Neural progenitor cell (in vitro differentiated cells): Measurements from ENCODE around the gene EFNA2. TPM values are rescaled to one million over a fixed set of nuclear protein-coding genes. Genes with fewer than 3 reads are reported as not detected.

Experiments used
- DNase-seq: peaks from one replicate; pipeline ENCODE4 v3.0.0-alpha.2; 2016; ENCODE audit warnings: low spot score
- H2AFZ ChIP-seq: fragments of 200-600 bp; sonication (generic); replicated peaks from 2 replicates; pipeline ENCODE4 v1.6.1; 2016; ENCODE audit warnings: antibody characterized with exemption
- H3F3A ChIP-seq: fragments of 200-600 bp; sonication (generic); 2 replicates; pipeline ENCODE4 v1.6.1; 2016; ENCODE audit warnings: antibody characterized with exemption, low read depth
- H3K27ac ChIP-seq: fragments of 200-600 bp; sonication (generic); 2 replicates; pipeline ENCODE4 v1.5.1; 2016; ENCODE audit warnings: mild to moderate bottlenecking
- H3K27me3 ChIP-seq: fragments of 200-600 bp; sonication (generic); 2 replicates; pipeline ENCODE4 v1.6.1; 2016; ENCODE audit warnings: mild to moderate bottlenecking, moderate library complexity
- H3K36me3 ChIP-seq: fragments of 200-600 bp; sonication (generic); 2 replicates; pipeline ENCODE4 v1.5.1; 2016
- H3K4me1 ChIP-seq: fragments of 200-600 bp; sonication (generic); 2 replicates; pipeline ENCODE4 v1.6.1; 2016; ENCODE audit warnings: mixed run types
- H3K4me2 ChIP-seq: fragments of 200-600 bp; sonication (generic); 2 replicates; pipeline ENCODE4 v1.6.1; 2016
- H3K4me3 ChIP-seq: fragments of 200-600 bp; sonication (generic); 2 replicates; pipeline ENCODE4 v1.5.1; 2016
- H3K79me2 ChIP-seq: fragments of 200-600 bp; sonication (generic); 2 replicates; pipeline ENCODE4 v1.6.1; 2016; ENCODE audit warnings: low read depth
- H3K9ac ChIP-seq: fragments of 200-600 bp; sonication (generic); 2 replicates; pipeline ENCODE4 v1.6.1; 2016
- H3K9me3 ChIP-seq: fragments of 200-600 bp; sonication (generic); 2 replicates; pipeline ENCODE4 v1.5.1; 2016; ENCODE audit warnings: low read depth
- H4K20me1 ChIP-seq: fragments of 200-600 bp; sonication (generic); 2 replicates; pipeline ENCODE4 v1.6.1; 2016; ENCODE audit warnings: low read depth
- H3K27ac Mint-ChIP-seq: 3 replicates; pipeline ENCODE4 v1.8.0; 2021; ENCODE audit warnings: mixed read lengths
- H3K27me3 Mint-ChIP-seq: 2 replicates; pipeline ENCODE4 v1.8.0; 2022; ENCODE audit warnings: low read depth, mild to moderate bottlenecking, inconsistent platforms, moderate library complexity, mixed read lengths; ENCODE audit not compliant: insufficient read depth
- H3K36me3 Mint-ChIP-seq: 3 replicates; pipeline ENCODE4 v1.8.0; 2021; ENCODE audit warnings: mixed read lengths
- H3K4me1 Mint-ChIP-seq: 3 replicates; pipeline ENCODE4 v1.8.0; 2021; ENCODE audit warnings: mixed read lengths
- H3K4me3 Mint-ChIP-seq: 3 replicates; pipeline ENCODE4 v1.8.0; 2021; ENCODE audit warnings: mild to moderate bottlenecking, moderate library complexity, mixed read lengths
- H3K9me3 Mint-ChIP-seq: 3 replicates; pipeline ENCODE4 v1.8.0; 2020; ENCODE audit warnings: mixed read lengths
- CTCF ChIP-seq: fragments of 200-600 bp; sonication (generic); IDR thresholded peaks from 2 replicates; pipeline ENCODE4 v1.5.1; 2017; ENCODE audit warnings: antibody characterized with exemption, mild to moderate bottlenecking
- EZH2 ChIP-seq: fragments of 200-600 bp; sonication (generic); IDR thresholded peaks from 2 replicates; pipeline ENCODE4 v1.6.1; 2017; ENCODE audit warnings: antibody characterized with exemption, mild to moderate bottlenecking, moderate library complexity
- EZH2phosphoT487 ChIP-seq: fragments of 200-600 bp; sonication (generic); IDR thresholded peaks from 2 replicates; pipeline ENCODE4 v1.6.1; 2017; ENCODE audit warnings: antibody characterized with exemption
- total RNA-seq: library from RNA; depleted of rRNA; stranded (reverse); fragments of >200 nt; gene quantifications from 2 replicates; pipeline ENCODE4 v1.2.3, GENCODE V29; 2015; ENCODE audit warnings: low replicate concordance

EFNA2 gene
- total RNA-seq, 1 donor from 2014 or later: 13.2 TPM

DNA sequence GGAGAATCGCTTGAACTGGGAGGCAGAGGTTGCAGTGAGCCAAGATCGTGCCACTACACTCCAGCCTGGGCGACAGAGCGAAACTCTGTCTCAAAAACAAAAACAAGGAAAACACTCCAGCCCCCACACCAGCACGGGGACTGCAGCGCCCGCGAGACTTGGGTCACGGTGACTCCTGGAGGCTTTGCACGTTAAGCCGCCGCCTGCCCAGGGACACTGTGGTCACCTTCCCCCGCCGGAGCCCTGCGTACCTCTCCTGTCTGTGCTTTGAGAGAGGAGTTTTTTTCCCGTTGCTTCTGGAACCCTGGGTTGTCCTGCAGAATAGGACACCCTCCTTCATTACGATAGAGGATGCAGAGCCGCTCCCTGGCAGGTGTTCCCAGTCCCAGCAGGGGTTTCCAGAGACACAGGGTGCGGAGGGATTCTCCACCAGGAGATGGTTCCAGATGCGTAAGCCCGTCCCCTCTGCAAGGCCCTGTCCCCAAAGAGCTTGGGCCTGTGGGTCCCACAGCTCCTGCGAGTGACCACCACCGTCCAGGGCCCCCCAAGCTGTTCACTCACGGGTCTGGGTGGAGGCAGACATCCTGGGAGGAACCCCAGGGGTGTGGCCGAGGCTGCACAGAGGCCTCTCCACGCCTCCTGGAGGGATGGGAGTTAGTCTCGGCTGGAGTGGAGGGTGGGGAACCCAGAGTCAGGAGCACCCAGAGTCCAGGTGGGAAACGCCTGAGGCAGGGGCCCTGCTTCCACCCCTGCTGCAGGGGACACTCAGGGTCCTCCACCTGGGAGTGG lies 55.2 kb downstream of the EFNA2 start:
- H3K27ac ChIP-seq: no peak overlapping the region
- H3F3A ChIP-seq: no peaks in the 10 kb centered on the region
- H3K9ac ChIP-seq: no peak overlapping the region
- H3K27me3 Mint-ChIP-seq: peaks cover 2% of the 10 kb centered on the region
- no peaks in the 10 kb centered on the region for H3K9me3 Mint-ChIP-seq
- DNase-seq: no peak
- no peak overlapping the region for H3K27ac Mint-ChIP-seq
- no peaks in the 10 kb centered on the region for H4K20me1 ChIP-seq
- no peaks in the 10 kb centered on the region for H3K36me3 Mint-ChIP-seq
- no peaks in the 10 kb centered on the region for H3K79me2 ChIP-seq
- no peaks in the 10 kb centered on the region for H3K36me3 ChIP-seq
- H3K4me2 ChIP-seq: no peak overlapping the region
- TF ChIP-seq CTCF (no peak), EZH2phosphoT487 (no peak), EZH2 (no peak)
- H3K4me3 Mint-ChIP-seq: no peak overlapping the region
- no peaks in the 10 kb centered on the region for H3K9me3 ChIP-seq
- H3K4me1 Mint-ChIP-seq: peaks cover 7% of the 10 kb centered on the region
- no peak overlapping the region for H3K4me3 ChIP-seq
- no peaks in the 10 kb centered on the region for H3K4me1 ChIP-seq
- H3K27me3 ChIP-seq: no peaks in the 10 kb centered on the region
- H2AFZ ChIP-seq: no peak overlapping the region

DNA sequence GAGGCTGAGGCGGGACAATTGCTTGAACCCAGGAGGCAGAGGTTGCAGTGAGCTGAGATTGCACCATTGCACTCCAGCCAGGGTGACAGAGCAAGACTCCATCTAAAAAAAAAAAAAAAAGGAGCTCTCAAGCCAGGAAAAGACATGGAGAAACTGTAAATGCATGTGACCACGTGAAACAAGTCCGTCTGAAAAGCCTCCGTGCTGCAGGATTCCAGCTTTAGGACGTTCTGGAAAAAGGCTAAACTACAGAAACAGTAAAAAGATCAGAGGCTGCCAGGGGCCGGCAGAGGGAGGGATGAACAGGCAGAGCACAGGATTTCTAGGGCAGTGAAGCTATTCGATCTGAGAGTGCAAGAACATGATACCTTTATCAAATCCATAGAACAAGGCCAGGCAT lies 57.4 kb downstream of the EFNA2 start:
- no peaks in the 10 kb centered on the region for H3K27me3 ChIP-seq
- H3F3A ChIP-seq: no peaks in the 10 kb centered on the region
- no peaks in the 10 kb centered on the region for H3K9me3 Mint-ChIP-seq
- H3K36me3 Mint-ChIP-seq: no peaks in the 10 kb centered on the region
- H3K9ac ChIP-seq: no peak overlapping the region
- no peak overlapping the region for H2AFZ ChIP-seq
- H3K4me1 Mint-ChIP-seq: peaks cover 10% of the 10 kb centered on the region
- H3K4me3 Mint-ChIP-seq: peak overlapping the region; percentile 11
- H3K9me3 ChIP-seq: no peaks in the 10 kb centered on the region
- DNase-seq: no peak
- H3K4me1 ChIP-seq: no peaks in the 10 kb centered on the region
- H3K27ac Mint-ChIP-seq: peak overlapping the region; percentile 68
- peaks cover 6% of the 10 kb centered on the region for H3K27me3 Mint-ChIP-seq
- H3K27ac ChIP-seq: no peak overlapping the region
- no peak for TF ChIP-seq CTCF
- TF ChIP-seq EZH2: no peak
- TF ChIP-seq EZH2phosphoT487: no peak
- no peaks in the 10 kb centered on the region for H3K36me3 ChIP-seq
- no peaks in the 10 kb centered on the region for H3K79me2 ChIP-seq
- no peak overlapping the region for H3K4me2 ChIP-seq
- H3K4me3 ChIP-seq: no peak overlapping the region
- H4K20me1 ChIP-seq: no peaks in the 10 kb centered on the region

GRCh38 chr19:1349211-1349610 lies 63.5 kb downstream of the EFNA2 start:
- Histone ChIP-seq H2AFZ (no peak overlapping the region), H3K9me3 (no peaks in the 10 kb centered on the region), H3K4me2 (no peak overlapping the region), H3K4me1 (no peaks in the 10 kb centered on the region), H3K4me3 (no peak overlapping the region), H3K36me3 (no peaks in the 10 kb centered on the region), H3K9ac (no peak overlapping the region), H3K27me3 (no peaks in the 10 kb centered on the region), H4K20me1 (no peaks in the 10 kb centered on the region), H3K79me2 (no peaks in the 10 kb centered on the region), H3K27ac (no peak overlapping the region), H3F3A (peaks cover 10% of the 10 kb centered on the region)
- no peak overlapping the region for H3K4me3 Mint-ChIP-seq
- no peaks in the 10 kb centered on the region for H3K9me3 Mint-ChIP-seq
- no peak for DNase-seq
- H3K4me1 Mint-ChIP-seq: peaks cover 25% of the 10 kb centered on the region
- no peak for TF ChIP-seq EZH2phosphoT487
- TF ChIP-seq EZH2: no peak
- H3K27me3 Mint-ChIP-seq: peaks cover 8% of the 10 kb centered on the region
- H3K27ac Mint-ChIP-seq: peak overlapping the region; percentile 52
- H3K36me3 Mint-ChIP-seq: no peaks in the 10 kb centered on the region

DNA sequence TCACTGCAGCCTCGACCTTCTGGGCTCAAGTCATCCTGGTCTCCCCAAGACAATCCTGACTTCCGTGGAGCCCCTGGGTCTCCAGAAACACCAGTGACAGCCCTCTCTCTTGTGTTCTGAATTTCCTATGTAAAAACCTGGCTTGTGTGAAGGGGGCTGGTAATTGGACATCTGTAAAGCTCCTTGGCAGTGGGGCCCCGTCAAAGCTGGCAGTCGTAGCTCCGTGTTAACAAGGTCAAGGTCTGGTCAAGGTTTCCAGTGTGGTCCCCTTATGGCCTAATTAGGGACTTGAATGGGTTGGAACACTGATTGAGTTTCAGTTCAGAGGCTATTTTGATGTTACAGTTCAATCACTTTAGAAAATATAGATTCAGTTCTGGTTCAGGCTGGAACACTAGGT lies 65.2 kb downstream of the EFNA2 start:
- no peaks in the 10 kb centered on the region for H3K36me3 ChIP-seq
- Mint-ChIP-seq H3K27me3 (peaks cover 10% of the 10 kb centered on the region), H3K9me3 (no peaks in the 10 kb centered on the region), H3K4me3 (peak overlapping the region; percentile 44), H3K27ac (peak overlapping the region; percentile 53), H3K36me3 (peaks cover 1% of the 10 kb centered on the region), H3K4me1 (peaks cover 28% of the 10 kb centered on the region)
- peaks cover 17% of the 10 kb centered on the region for H3F3A ChIP-seq
- no peaks in the 10 kb centered on the region for H3K9me3 ChIP-seq
- no peak overlapping the region for H3K4me3 ChIP-seq
- H4K20me1 ChIP-seq: peaks cover 4% of the 10 kb centered on the region
- H3K9ac ChIP-seq: no peak overlapping the region
- H3K4me2 ChIP-seq: no peak overlapping the region
- H3K4me1 ChIP-seq: peaks cover 3% of the 10 kb centered on the region
- peaks cover 9% of the 10 kb centered on the region for H3K79me2 ChIP-seq
- DNase-seq: no peak
- no peak overlapping the region for H2AFZ ChIP-seq
- H3K27ac ChIP-seq: no peak overlapping the region
- H3K27me3 ChIP-seq: no peaks in the 10 kb centered on the region
- no peak for TF ChIP-seq EZH2phosphoT487
- TF ChIP-seq CTCF: no peak
- no peak for TF ChIP-seq EZH2
